GM21515 (cell line): ENCODE data around the gene DVL1.

ENCODE experiments used
- ATAC-seq: cut with Tn5 transposase; IDR thresholded peaks from one replicate; pipeline ENCODE4 v1.9.1; 2021; ENCODE audit not compliant: unreplicated experiment

Gene DVL1

DNA sequence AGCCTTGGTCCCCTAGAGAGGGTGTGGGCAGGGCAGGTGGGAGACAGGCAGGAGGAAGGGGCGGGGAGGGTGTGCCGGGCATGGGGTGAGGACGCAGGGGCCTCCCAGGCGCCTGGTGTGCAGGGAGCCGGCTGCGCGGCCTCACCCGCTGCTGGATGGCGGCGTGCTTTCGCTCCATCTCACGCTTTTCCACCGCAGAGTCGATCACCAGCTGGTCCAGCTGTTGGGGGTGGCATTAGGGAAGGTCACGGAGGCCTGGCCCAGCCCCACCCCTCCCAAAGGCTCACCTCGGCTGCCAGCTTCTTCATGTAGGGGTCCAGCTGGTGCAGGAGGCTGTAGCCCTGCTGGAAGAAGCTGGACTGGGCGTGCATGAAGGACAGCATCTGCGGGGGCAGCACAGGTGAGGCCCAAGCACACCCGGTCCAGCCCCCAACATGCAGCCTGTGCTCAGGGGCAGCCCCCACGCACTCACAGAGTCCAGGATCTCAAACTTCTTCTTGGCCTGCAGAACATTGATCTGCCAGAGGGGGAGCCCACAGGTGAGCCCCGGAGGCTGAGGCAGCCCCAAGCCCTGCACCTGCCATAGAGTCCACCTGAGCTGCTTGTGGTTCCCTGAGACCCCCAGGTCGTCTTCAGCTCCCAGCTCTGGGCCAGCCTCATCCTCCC is 49.4 kb downstream of the DVL1 start:
- ATAC-seq, result no peak

DNA sequence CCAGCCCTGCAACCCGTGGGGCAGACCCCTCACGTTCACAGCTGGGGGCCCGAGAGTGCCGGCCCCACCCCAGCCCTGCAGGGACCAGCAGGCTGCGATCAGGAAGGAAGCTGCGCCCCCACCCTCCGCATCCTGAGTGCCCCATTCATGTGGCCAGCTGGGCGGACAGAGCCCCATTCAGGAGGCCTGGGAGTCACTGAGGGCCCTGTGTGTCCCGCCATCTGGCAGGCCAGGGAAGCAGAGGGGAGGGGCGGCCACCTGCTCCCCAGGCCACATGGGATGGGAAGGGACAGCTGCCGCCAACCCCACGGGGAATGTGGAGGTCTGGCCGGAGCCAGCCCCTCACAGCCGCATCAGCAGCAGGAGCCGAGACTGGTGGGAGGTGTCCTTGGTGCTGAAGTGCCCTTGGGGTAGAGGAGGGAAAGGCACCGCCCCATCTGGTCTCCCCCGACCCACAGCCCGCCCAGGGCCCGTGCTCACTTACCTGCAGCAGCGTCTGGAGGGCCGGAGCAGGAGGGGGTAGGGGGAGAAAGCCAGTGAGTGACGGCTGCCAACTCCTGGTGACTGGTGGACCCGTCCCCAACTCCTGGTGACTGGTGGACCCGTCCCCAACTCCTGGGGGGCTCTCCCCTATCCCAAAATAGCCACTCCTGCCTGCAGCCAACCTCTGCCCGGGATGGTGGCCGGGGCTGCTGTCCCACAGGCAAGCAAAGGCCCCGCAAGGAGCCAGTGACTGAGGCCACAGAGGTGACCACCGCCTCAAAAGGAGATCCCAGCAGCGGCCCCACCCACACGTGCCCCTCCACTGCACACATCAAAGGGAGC is 50.1 kb downstream of the DVL1 start:
- ATAC-seq, result no peak

DNA sequence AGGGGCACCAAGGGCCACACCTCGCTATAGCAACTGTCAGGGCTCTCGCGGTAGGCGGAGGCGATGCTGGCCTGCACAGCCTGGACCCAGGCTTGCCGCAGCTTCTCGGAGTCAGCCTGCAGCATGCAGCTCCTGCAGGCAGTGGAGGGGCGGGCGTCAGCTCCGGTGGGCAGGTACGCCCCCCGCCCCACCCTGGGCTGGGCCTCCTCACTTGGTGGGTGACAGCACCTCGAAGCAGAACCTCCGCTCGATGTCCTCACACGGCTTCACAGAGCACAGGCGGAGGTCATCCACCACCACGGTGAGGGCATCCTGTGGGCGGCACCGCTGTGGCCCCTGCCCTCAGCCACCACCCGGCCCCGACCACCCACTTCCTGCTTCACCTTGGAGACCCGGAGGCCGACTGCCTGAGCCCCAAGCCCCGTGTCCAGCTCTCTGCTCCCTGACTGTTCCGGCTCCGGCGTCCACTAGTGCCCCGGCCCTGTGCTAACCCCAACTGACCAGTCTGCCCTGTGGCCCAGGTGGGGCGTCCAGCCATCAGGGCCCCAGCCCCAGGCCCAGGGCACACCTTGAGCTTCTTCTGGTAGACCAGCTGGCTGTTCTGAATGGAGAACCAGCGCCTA is 51.3 kb downstream of the DVL1 start:
- ATAC-seq, result no peak

DNA sequence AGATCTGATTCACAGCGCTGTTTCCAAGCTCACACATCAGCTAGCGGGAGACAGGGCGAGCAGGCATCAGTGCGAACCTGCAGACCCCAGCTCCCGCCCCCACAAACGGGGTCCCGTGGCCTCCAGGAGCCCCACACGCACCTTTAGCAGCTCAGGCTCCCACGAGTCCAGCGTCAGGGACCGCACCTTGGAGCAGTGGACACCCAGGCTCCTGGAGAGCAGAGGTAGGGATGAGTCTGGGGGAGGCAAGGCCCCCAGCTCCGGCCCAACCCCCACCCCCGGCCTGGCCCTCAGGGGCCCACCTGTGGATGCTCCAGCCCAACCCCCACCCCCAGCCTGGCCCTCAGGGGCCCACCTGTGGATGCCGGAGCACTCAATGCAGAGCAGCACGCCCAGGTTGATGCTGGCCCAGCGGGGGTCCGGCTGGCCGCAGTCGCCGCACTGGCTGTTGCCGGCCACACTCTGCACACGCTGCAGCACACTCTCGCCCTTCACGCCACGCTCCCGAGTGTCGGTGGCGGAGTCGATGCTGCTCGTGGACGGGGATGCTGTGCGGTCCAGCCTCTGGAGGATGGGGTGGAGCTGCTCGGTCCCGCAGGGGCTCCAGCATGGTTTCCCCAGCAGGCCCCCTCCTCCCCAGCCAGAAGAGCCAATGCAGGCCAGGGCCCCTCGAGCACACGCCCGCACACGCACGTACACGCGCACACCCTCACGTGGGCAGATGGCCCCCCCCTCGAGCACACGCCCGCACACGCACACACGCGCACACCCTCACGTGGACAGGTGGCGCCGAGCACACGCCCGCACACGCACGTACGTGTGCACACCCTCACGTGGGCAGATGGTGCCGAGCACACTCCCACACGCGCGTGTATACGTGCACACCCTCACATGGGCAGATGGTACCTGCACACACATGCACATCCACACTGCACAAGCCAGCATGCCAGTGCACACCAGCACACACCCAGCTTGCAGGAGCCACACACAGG is 52.9 kb downstream of the DVL1 start:
- ATAC-seq, result no peak

DNA sequence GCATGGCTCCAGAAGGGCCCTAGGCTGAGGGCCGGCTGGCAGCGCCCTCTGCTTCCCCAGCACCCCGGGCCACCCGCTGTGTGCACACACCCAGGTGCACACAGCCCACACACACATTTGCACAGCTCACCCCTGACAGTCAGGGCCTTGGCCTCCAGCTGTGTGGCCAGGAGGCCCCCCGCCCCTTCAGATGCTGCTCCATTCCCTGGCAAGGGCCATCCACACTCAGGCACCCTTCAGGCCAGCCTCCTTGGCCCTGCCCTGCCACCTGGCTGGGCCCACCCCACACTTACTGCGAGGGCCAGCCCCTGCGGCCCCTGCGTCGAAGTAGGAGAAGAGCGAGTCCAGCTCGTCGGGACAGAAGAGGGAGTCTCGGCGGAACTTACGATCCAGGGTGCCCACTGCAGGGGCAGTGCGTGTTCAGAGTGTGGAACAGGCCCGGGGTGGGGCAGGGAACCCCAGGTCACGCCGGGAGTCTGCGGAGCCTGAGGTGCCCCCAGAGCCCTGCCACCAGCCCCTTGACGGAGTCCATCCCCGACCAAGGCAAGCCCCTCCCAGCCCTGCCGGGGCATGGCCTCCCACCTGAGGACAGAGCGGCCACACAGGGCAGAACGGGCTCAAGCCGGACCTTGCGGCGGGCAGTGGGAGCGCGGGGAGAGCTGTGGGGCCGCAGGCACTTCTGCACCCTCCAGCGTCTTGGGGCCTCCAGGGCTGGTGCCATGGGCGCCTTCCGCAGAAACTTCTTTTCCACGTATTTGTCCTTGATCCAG is 53.9 kb downstream of the DVL1 start:
- ATAC-seq, result no peak

DNA sequence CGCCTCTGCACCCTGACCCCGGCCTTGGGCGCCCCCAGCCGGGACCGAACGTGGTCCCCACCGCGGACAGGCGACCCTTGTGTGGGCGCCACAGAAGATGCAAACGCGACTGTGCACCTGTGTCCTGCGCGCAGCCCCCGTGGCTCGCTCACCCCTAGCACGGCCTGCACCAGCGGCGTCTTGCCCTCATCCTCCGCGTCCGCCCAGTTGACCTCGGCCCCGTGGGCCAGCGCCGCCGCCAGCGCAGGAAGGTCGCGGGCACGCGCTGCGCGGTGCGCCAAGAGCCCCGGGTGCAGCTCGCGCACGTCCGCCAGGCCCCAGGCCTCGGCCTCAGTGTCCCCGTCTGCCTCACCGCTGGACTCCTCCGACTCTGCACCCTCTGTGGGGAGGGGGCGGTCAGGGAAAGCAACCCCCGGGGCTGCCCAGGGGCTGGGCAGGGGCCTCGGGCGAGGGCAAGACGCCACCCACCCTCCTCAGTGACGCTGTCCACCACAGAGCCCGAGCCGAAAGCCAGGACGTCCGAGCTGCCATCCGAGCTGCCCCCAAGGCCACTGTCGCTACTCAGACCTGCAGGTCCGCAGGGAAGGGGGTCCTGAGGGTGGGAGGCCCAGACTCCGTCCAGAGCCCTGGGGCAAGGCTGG is 54.8 kb downstream of the DVL1 start:
- no peak for ATAC-seq

DNA sequence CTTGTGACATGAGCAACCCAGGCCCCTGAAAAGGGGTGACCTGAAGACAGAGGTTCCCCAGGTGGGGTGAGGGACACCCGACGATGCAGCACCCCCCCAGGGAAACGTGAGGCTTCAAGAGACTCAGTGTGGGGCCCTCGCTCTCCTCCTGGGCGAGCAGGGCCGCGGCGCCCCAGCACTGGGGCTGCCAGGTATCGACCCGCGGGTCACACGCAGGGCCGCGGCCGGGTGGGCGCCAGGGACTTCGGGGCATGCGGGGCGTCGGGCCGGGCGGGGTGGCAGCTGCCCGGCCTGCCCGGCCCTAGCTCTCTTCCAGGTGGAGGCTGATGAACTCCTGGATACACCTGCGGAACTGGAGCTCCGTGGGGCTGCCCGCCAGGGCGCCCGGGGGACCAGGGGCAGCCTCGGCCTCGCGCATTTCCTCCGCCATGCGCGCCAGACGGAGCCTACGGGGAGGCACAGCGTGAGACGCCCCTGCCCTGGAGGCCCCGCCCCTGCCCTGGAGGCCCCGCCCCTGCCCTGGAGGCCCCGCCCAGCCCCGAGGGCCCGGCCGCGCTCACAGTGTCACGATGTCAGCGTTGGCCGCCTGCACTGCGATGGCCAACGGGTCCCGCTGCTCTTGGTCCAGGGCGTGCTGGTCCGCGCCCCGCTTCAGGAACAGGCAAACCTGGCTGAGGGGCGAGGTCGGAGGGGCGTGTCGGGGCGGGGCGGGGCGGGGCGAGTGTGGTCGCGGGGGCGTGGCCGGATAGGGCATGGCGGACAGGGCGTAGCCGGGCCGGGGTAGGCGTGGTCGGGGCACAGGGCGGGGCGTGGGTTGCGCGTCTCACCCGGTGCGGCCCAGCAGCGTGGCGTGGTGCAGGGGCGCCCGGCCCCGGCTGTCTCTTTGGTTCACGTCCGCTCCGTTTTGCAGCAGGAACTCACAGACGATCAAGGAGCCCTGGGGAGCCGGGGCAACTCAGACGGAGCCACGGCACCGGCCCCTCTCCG is 55.7 kb downstream of the DVL1 start:
- ATAC-seq, result no peak

DNA sequence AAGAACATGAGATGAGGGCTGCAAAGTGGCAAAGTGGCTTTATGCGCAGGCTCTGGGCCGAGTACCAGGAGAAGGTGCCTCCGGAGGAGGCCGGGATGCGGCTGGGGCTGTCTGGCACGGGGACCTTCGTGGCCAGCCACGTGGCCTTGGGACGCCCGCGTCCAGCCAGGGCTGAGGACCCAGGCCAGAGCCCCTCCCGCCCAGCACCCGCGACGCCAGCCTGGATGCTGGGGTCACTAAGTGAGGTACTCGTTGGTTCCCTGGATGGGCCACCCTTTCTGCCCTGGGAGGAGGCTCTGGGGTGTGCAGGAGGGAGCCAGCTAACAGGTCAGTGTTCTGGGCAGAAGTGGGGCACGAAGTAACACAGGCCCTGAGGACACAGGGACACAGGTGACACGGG is 56.4 kb downstream of the DVL1 start:
- ATAC-seq, result no peak

DNA sequence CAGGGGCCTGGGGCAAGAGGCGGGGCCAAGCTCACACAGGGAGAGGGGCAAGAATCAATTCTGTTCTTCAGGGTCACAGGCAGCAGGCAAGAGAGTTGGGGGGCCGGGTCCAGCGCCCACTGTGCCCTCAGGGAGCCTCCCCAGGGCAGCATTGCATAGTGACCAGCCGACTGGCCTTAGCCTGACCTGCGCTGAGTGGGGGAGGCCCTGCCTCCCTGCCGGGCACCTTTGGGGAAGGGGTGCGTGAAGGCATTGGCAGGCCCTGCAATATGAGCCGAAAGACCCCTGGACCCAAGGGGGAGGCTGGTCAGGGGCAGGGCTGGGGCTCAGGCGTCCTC is 56.8 kb downstream of the DVL1 start:
- no peak for ATAC-seq

DNA sequence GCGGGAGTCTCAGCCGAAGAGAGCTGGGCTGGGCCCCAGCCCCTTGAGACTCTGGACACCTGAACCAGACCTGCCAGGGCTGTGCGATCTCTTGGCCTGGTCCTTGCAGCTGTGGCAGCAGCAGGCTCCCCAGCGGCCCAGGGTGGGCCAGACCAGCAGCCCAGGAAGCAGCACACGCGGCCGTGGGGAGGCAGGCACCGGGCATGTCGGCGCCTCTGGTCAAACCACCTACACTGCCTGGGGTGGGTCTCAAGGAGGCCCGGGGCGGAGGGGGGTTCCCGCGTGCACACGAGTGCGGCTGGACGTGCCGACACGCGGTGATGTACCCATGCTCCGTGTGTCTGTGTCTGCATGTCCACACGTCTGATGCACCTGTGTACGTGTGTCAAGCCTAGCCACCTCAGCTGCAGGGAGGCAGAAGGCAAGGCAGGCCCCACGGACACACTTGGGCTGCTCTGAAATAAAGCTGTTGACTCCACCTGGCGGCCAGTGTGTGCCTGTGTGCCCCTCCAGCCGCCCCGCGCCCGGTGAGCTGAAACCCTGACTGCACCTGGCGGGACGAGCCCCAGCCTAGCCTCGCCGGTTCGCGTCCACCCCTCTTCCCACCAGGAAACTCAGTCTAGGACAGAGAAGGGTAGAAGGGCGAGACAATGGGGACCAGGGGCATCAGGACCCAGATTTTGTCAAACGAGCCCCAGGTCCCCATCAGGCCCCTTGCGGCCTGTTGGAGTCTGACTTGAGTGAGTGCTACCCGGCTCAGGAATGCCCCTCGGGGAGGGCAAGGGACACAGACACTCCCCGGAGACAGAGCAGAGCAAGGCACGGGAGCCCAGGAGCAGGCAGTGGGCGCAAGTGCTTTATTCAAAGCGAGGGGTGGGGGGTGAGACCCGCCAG is 57.4 kb downstream of the DVL1 start:
- ATAC-seq, result no peak

DNA sequence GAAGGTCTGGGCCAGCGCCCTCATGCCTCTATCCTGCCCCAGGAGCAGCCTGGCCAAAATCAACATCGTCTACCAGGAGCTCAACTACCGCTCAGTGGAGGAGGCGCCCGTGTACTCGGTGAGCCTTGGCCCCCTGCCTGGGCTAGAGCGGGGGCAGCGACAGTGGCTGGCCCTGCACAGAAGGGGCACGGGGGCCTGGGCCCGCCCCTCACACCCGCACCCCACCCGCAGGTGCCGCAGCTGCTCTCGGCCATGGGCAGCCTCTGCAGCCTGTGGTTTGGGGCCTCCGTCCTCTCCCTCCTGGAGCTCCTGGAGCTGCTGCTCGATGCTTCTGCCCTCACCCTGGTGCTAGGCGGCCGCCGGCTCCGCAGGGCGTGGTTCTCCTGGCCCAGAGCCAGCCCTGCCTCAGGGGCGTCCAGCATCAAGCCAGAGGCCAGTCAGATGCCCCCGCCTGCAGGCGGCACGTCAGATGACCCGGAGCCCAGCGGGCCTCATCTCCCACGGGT is 58.1 kb downstream of the DVL1 start:
- no peak for ATAC-seq

DNA sequence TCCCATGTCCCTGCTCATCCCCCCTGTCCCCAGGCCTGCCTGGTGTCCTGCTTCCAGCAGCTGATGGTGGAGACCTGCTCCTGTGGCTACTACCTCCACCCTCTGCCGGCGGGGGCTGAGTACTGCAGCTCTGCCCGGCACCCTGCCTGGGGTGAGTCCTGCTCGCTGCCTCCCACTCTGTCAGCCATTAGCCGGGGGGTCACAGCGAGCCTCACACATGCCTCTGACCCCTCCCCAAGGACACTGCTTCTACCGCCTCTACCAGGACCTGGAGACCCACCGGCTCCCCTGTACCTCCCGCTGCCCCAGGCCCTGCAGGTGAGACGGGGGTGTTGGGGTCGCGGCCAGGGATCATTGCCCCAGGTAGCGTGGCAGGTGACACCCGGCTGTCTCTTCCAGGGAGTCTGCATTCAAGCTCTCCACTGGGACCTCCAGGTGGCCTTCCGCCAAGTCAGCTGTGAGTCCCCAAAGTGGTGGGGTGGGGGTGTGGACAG is 58.9 kb downstream of the DVL1 start:
- no peak for ATAC-seq

DNA sequence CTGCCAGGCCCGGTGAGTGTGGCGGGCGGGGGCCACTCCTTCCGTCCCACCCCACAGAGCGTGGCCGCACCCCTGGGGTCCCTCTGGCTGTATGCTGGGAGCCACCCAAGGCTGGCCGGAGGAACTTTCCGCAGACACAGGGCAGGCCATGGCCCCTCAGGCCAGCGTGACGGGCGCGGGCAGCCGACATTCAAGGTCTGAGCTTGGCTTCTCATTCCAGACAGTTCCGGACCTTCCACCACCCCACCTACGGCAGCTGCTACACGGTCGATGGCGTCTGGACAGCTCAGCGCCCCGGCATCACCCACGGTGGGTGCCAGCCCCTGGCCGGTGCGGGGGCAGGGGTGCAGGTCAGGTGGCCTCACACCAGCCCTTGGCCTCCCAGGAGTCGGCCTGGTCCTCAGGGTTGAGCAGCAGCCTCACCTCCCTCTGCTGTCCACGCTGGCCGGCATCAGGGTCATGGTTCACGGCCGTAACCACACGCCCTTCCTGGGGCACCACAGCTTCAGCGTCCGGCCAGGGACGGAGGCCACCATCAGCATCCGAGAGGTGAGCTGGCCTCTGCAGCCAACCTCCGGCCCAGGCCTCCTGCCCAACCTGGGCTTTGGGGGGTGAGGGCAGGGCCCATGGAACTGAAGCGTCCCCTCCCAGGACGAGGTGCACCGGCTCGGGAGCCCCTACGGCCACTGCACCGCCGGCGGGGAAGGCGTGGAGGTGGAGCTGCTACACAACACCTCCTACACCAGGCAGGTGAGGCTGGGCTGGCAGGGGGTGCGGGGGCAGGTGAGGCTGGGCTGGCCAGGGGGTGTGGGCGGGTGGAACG is 61.7 kb downstream of the DVL1 start:
- ATAC-seq, result no peak

DNA sequence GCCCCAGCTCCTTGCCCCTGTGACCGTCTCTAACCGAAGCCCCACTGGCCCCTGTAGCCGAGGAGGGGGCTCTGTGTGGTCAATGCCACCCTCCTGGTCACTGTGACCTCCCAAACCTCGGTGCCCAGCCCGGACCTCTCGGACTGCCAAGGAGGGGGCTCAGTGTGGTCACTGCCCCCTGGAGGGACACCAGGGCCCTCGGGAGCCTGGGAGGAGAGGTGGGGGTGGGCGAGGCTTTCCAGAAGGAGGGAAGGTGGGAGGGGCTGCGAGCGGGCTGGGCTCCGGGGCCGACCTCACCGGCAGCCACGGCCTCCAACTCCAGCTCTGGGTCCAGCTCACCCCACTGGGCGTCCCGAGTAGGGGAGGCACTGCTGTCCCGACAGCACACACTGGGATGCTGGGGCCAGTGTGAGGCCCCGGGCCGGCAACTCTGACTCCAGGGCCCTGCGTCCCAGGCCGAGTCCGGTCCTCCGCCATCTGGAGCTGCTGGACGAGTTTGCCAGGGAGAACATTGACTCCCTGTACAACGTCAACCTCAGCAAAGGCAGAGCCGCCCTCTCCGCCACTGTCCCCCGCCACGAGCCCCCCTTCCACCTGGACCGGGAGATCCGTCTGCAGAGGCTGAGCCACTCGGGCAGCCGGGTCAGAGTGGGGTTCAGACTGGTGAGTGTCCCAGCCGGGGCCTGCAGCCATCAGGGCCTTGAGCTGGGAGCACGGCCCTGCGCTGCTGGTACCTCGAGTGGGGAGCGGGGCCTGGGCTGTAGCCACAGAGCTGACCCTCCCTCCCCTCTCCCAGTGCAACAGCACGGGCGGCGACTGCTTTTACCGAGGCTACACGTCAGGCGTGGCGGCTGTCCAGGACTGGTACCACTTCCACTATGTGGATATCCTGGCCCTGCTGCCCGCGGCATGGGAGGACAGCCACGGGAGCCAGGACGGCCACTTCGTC is 62.6 kb downstream of the DVL1 start:
- no peak for ATAC-seq

DNA sequence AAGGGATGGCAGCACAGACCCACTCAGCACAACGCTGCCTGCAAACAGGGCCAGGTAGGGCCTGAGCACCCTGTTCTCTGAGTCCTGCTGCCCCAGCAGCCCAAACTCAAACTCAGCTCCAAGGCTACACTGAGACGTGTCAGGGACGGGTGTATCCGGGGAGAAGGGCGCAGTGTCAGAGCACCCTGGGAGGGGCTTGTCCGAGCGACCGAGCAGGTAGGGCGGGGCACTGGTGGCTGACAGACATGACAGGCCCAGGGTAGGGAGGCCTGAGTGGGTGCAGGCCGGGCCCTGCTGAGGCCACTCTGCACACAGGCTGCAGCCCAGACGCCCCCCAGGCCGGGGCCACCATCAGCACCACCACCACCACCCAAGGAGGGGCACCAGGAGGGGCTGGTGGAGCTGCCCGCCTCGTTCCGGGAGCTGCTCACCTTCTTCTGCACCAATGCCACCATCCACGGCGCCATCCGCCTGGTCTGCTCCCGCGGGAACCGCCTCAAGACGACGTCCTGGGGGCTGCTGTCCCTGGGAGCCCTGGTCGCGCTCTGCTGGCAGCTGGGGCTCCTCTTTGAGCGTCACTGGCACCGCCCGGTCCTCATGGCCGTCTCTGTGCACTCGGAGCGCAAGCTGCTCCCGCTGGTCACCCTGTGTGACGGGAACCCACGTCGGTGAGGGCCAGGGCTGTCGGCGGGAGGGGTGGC is 63.5 kb downstream of the DVL1 start:
- no peak for ATAC-seq
